ENCODE measurements around the gene NHP2.

The NHP2 gene

DNA sequence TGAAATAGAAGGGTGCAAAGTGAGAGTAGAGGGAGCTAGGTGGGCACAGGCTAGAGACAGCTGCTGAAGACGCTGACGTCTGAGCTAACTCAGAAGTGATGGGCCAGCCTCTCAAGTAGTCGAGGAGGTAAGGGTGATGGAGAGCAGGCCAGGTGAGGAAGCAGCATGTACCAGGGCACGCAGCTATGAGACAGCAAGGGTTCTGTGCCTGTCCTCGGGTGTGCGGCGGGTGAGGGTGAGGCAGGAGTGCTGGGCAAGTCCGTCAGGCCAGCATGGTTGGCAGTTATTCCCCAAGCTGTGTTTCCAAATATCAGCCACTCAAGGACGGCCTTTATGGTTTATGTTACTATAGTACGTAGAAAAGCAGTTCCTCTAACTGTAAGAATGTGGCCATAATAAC lies 16.7 kb downstream of the NHP2 start:
- TF ChIP-seq TCF12 (IDR thresholded peaks at IDR 0.05; ENCODE audit: low read depth): no peak
- TF ChIP-seq ZBTB7A (IDR thresholded peaks at IDR 0.05; ENCODE audit: low read depth): no peak
- no peak for TF ChIP-seq CREB1 (IDR thresholded peaks at IDR 0.05; ENCODE audit: low read depth)
- TF ChIP-seq EP300 (IDR thresholded peaks at IDR 0.05; ENCODE audit: borderline replicate concordance): no peak
- TF ChIP-seq EGR1 (IDR thresholded peaks at IDR 0.05): no peak
- TF ChIP-seq NFIC (IDR thresholded peaks at IDR 0.05): no peak
- TF ChIP-seq RAD21 (IDR thresholded peaks at IDR 0.05; ENCODE audit: low read depth): no peak
- TF ChIP-seq, protein P1, sequence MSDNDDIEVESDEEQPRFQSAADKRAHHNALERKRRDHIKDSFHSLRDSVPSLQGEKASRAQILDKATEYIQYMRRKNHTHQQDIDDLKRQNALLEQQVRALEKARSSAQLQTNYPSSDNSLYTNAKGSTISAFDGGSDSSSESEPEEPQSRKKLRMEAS (IDR thresholded peaks at IDR 0.05): no peak
- TF ChIP-seq, protein P2, sequence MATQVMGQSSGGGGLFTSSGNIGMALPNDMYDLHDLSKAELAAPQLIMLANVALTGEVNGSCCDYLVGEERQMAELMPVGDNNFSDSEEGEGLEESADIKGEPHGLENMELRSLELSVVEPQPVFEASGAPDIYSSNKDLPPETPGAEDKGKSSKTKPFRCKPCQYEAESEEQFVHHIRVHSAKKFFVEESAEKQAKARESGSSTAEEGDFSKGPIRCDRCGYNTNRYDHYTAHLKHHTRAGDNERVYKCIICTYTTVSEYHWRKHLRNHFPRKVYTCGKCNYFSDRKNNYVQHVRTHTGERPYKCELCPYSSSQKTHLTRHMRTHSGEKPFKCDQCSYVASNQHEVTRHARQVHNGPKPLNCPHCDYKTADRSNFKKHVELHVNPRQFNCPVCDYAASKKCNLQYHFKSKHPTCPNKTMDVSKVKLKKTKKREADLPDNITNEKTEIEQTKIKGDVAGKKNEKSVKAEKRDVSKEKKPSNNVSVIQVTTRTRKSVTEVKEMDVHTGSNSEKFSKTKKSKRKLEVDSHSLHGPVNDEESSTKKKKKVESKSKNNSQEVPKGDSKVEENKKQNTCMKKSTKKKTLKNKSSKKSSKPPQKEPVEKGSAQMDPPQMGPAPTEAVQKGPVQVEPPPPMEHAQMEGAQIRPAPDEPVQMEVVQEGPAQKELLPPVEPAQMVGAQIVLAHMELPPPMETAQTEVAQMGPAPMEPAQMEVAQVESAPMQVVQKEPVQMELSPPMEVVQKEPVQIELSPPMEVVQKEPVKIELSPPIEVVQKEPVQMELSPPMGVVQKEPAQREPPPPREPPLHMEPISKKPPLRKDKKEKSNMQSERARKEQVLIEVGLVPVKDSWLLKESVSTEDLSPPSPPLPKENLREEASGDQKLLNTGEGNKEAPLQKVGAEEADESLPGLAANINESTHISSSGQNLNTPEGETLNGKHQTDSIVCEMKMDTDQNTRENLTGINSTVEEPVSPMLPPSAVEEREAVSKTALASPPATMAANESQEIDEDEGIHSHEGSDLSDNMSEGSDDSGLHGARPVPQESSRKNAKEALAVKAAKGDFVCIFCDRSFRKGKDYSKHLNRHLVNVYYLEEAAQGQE (IDR thresholded peaks at IDR 0.05; ENCODE audit: low read depth): no peak
- TF ChIP-seq, protein P3, sequence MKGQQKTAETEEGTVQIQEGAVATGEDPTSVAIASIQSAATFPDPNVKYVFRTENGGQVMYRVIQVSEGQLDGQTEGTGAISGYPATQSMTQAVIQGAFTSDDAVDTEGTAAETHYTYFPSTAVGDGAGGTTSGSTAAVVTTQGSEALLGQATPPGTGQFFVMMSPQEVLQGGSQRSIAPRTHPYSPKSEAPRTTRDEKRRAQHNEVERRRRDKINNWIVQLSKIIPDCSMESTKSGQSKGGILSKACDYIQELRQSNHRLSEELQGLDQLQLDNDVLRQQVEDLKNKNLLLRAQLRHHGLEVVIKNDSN (IDR thresholded peaks at IDR 0.05): no peak
- TF ChIP-seq TEAD4 (IDR thresholded peaks at IDR 0.05): no peak
- no peak for TF ChIP-seq FOXM1 (IDR thresholded peaks at IDR 0.05; ENCODE audit: borderline replicate concordance, low read depth)
- TF ChIP-seq CEBPB (IDR thresholded peaks at IDR 0.05): no peak

DNA sequence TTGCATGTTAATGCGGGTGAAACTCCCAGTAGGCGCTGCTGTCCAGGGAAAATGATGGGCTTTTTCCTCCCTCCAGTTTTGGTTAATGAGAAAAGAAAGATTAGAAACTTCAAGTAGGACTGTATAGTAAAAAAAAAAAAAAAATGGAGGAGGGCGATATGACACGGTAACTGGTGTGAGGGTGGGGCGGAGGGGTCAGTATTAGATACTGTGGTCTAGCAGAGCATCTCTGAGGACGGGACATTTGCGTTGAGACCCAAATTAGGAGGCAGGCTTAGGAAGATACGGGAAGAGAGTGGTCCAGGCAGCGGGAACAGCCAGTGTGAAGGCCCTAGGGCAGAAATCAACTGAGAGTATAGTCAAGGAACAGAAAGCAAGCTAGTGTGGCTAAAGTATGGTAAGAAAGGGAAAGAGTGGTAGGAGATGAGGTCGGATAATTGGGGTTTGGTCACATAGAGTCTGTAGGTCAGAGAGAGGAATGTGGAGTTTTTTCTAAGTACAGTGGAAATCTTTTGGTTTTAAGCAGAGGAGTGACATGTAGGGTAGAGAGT lies 22.2 kb downstream of the NHP2 start:
- TF ChIP-seq, protein P1 (IDR thresholded peaks at IDR 0.05): no peak
- TF ChIP-seq TCF12 (IDR thresholded peaks at IDR 0.05; ENCODE audit: low read depth): no peak
- no peak for TF ChIP-seq EGR1 (IDR thresholded peaks at IDR 0.05)

DNA sequence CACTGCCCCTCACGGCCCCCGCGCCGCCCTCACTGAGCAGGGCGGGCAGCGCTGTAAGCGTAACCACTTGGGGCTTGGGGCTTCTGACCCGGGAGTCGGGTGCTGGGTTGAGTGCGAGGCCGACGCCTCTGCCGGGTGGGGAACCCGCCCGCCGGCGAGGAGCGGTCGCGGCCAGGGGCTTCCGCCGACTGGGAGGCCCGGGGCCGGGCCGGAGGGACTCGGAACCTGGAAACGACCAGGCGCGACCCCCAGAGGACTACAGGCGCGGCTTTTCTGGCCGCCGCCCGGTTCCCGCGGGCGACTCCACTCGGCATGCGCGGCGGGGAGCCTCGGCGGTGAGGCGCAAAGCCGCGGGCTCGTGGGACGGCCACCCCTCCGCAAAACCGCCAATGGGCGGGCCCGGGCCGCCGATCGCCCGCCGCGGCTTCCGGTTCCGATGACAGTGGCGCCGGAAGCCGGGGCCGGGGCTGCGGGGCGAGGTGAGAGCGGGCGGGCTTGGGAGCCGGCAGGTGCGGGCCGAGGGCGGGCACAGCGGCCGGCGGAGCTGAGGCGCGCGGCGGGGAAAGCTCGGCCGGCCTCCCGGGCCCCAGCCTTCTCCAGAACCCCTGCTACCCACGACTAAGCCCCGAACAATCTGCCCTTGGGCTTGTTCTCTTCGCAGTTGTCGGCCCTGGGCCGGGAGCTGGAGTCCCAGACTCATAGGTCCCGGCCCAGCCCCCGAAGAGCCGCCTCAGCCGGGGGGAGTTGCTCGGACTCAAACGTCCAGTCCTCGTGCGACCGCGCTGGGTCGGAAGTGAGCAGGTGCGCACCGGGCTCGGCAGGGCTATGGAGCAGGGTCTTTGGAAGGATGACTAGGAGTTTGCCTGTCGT lies 22.9 kb downstream of the NHP2 start, which contains the start of gene RMND5B:
TSS of gene RMND5B (plus strand) at position 439 of the 870 bp plus-strand sequence. CDS start 7,106 bp downstream, outside the sequence.
- TF ChIP-seq, protein P2 (IDR thresholded peaks at IDR 0.05; ENCODE audit: low read depth): no peak; the same call in 1 of the 2 replicates
- peak; percentile 39; the same call in 1 of the 2 replicates for TF ChIP-seq EP300 (IDR thresholded peaks at IDR 0.05; ENCODE audit: borderline replicate concordance)
- peak; percentile 91; the same call in 1 of the 2 replicates for TF ChIP-seq TAF1 (IDR thresholded peaks at IDR 0.05; ENCODE audit: low read depth)
- TF ChIP-seq EGR1 (IDR thresholded peaks at IDR 0.05): 0 out of 2 replicates have a peak, but pooled peaks have one; percentile 22
- peak; percentile 56; the same call in 1 of the 2 replicates for TF ChIP-seq ZBTB7A (IDR thresholded peaks at IDR 0.05; ENCODE audit: low read depth)
- TF ChIP-seq, protein P1 (IDR thresholded peaks at IDR 0.05): peak; percentile 43; the same call in 1 of the 2 replicates
- TF ChIP-seq FOXM1 (IDR thresholded peaks at IDR 0.05; ENCODE audit: borderline replicate concordance, low read depth): no peak
- no peak for TF ChIP-seq CREB1 (IDR thresholded peaks at IDR 0.05; ENCODE audit: low read depth)

DNA sequence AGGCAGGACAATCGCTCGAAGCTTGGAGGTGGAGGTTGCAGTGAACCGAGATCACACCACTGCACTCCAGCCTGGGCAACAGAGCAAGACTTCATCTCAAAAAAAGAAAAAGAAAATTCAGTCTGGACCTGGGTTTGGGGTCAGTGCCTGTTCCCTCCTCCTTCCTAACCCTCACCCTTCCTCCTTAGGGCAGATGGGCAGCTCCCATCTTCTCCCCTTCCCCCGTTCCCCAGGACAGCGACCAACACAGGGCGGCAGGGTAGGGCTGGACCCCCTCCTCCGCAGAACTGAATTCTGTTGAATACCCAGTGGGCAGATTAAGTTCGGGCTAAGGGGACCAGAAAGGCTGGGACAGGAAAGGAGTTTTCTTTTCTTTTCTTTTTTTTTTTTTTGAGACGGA lies 24.4 kb downstream of the NHP2 start:
- TF ChIP-seq EP300 (IDR thresholded peaks at IDR 0.05; ENCODE audit: borderline replicate concordance) (no peak), TEAD4 (IDR thresholded peaks at IDR 0.05) (no peak), CEBPB (IDR thresholded peaks at IDR 0.05) (no peak), NFIC (IDR thresholded peaks at IDR 0.05) (no peak), CREB1 (IDR thresholded peaks at IDR 0.05; ENCODE audit: low read depth) (no peak)
- TF ChIP-seq, protein P1 (IDR thresholded peaks at IDR 0.05): no peak

DNA sequence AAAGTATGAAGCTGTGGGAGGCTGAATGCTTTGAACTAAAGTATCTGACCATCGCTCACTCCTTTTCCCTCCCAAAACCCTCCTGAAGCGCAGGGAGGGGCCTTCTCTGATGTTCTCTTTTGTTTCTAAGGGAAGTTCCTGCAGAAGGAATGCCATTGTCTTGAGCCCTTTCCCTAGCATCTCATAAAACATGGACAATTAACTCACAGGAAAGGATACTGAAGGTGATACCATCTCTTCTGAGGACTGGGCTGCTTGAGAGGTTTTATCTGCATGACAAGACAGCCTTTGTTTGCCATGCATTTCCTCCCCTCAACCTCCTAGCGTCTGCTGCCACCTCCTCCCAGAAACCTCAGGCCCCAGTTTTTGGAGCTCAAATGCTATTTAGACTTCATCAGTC lies 27.1 kb downstream of the NHP2 start:
- no peak for TF ChIP-seq EP300 (IDR thresholded peaks at IDR 0.05; ENCODE audit: borderline replicate concordance)
- no peak for TF ChIP-seq TCF12 (IDR thresholded peaks at IDR 0.05; ENCODE audit: low read depth)
- TF ChIP-seq TAF1 (IDR thresholded peaks at IDR 0.05; ENCODE audit: low read depth): no peak
- TF ChIP-seq, protein P3 (IDR thresholded peaks at IDR 0.05): no peak
- no peak for TF ChIP-seq YY1 (IDR thresholded peaks at IDR 0.05; ENCODE audit: low read depth)
- no peak for TF ChIP-seq ZBTB7A (IDR thresholded peaks at IDR 0.05; ENCODE audit: low read depth)
- TF ChIP-seq RAD21 (IDR thresholded peaks at IDR 0.05; ENCODE audit: low read depth): no peak
- TF ChIP-seq, protein P1 (IDR thresholded peaks at IDR 0.05): no peak
- no peak for TF ChIP-seq NFIC (IDR thresholded peaks at IDR 0.05)
- no peak for TF ChIP-seq TEAD4 (IDR thresholded peaks at IDR 0.05)
- no peak for TF ChIP-seq CEBPB (IDR thresholded peaks at IDR 0.05)
- TF ChIP-seq CREB1 (IDR thresholded peaks at IDR 0.05; ENCODE audit: low read depth): no peak
- no peak for TF ChIP-seq FOXM1 (IDR thresholded peaks at IDR 0.05; ENCODE audit: borderline replicate concordance, low read depth)
- TF ChIP-seq, protein P2 (IDR thresholded peaks at IDR 0.05; ENCODE audit: low read depth): no peak
- TF ChIP-seq EGR1 (IDR thresholded peaks at IDR 0.05): no peak

All from Ishikawa (cell line).